Measurements from ENCODE around the gene CST11. TPM values are rescaled to one million over a fixed set of nuclear protein-coding genes. Genes with fewer than 3 reads are reported as not detected.

The CST11 gene
- not detected for total RNA-seq
- polyA plus RNA-seq, result not detected
- long read RNA-seq, donor 1, result 0 reads
- long read RNA-seq, donor 2, result 0 reads
- long read RNA-seq, donor 3, result 0 reads

- Histone ChIP-seq H3K4me1 (no peaks in the 10 kb centered on the region), H3K9me3 (no peaks in the 10 kb centered on the region), H3K36me3 (no peaks in the 10 kb centered on the region), H3K27ac (no peak within 1 kb of the TSS), H3K27me3 (peaks cover 0 to 21% (median 0%) of the 10 kb centered on the region in 9 donors), H3K4me3 (no peak within 1 kb of the TSS)
- no peak for ATAC-seq
- no peak for DNase-seq
- intact Hi-C loops (cut with DNase I), result no loop called here
- 35 to 49% (median 46%) methylated on average over 3 to 4 of the region's 4 CpGs for WGBS, 4 donors
- TF ChIP-seq CTCF (IDR thresholded peaks at IDR 0.05), result no peak
- TF ChIP-seq POLR2A (IDR thresholded peaks at IDR 0.05), result no peak
Measured at GRCh38 chr20:23452776-23453175, at the start of gene CST11. CST11 (minus strand) TSS chr20:23452876; CDS start chr20:23452811, 65 bp downstream.

GRCh38 chr20:23501926-23502325 is 49.2 kb upstream of the CST11 start:
- H3K4me1 ChIP-seq, result no peaks in the 10 kb centered on the region
- no peaks in the 10 kb centered on the region for H3K36me3 ChIP-seq
- WGBS, 4 donors, result 83 to 90% (median 87%) methylated on average over 4 of the region's 4 CpGs
- DNase-seq, result no peak
- H3K4me3 ChIP-seq, result no peak overlapping the region
- TF ChIP-seq CTCF (IDR thresholded peaks at IDR 0.05) (no peak), POLR2A (IDR thresholded peaks at IDR 0.05) (no peak)
- intact Hi-C loops (cut with DNase I), result no loop called here
- peaks cover 0 to 25% (median 0%) of the 10 kb centered on the region in 9 donors for H3K27me3 ChIP-seq
- no peak for ATAC-seq
- no peak overlapping the region for H3K27ac ChIP-seq
- H3K9me3 ChIP-seq, result no peaks in the 10 kb centered on the region

GRCh38 chr20:23497536-23497935 is 44.9 kb upstream of the CST11 start:
- no peaks in the 10 kb centered on the region for H3K9me3 ChIP-seq

GRCh38 chr20:23493172-23493772 is 40.6 kb upstream of the CST11 start:
- peaks cover 0 to 2% (median 0%) of the 10 kb centered on the region in 12 donors for H3K9me3 ChIP-seq
- DNase-seq (no peak), ATAC-seq (no peak)
- intact Hi-C loops (cut with DNase I), result no loop called here
- TF ChIP-seq POLR2A (IDR thresholded peaks at IDR 0.05) (no peak), CTCF (IDR thresholded peaks at IDR 0.05) (no peak)
- H3K27ac ChIP-seq, result no peak overlapping the region
- H3K4me3 ChIP-seq, result no peak overlapping the region
- H3K4me1 ChIP-seq, result no peaks in the 10 kb centered on the region
- H3K27me3 ChIP-seq, result no peaks in the 10 kb centered on the region
- H3K36me3 ChIP-seq, result no peaks in the 10 kb centered on the region
- WGBS, 4 donors, result 70 to 80% (median 74%) methylated on average over 3 of the region's 3 CpGs

More at GRCh38 chr20:23497536-23497935, 44.9 kb upstream of the CST11 start:
- TF ChIP-seq POLR2A (IDR thresholded peaks at IDR 0.05) (no peak), CTCF (IDR thresholded peaks at IDR 0.05) (no peak)
- H3K27ac ChIP-seq, result no peak overlapping the region
- H3K4me1 ChIP-seq, result no peaks in the 10 kb centered on the region
- H3K4me3 ChIP-seq, result no peak overlapping the region
- WGBS, 4 donors, result 68 to 80% (median 70%) methylated on average over 1 of the region's 1 CpG
- peaks cover 0 to 25% (median 0%) of the 10 kb centered on the region in 9 donors for H3K27me3 ChIP-seq
- no peak for ATAC-seq
- intact Hi-C loops (cut with DNase I), result no loop called here
- no peak for DNase-seq
- no peaks in the 10 kb centered on the region for H3K36me3 ChIP-seq
